Brain microvascular endothelial cell (primary cell): ENCODE results near the gene CDC42SE1.

Source experiments
- DNase-seq: peaks from one replicate; pipeline ENCODE4 v3.0.0-alpha.2; 2020
- H3K27ac ChIP-seq: fragments of 250-450 bp; sonication (Bioruptor Pico); 2 replicates; pipeline ENCODE4 v1.5.1; 2020; ENCODE audit warnings: mild to moderate bottlenecking, moderate library complexity
- H3K27me3 ChIP-seq: fragments of 250-450 bp; sonication (Bioruptor Pico); replicated peaks from 2 replicates; pipeline ENCODE4 v1.5.1; 2020; ENCODE audit warnings: mild to moderate bottlenecking
- H3K36me3 ChIP-seq: fragments of 250-450 bp; sonication (Bioruptor Pico); replicated peaks from 2 replicates; pipeline ENCODE4 v1.5.1; 2020; ENCODE audit warnings: mild to moderate bottlenecking
- H3K4me3 ChIP-seq: 2 replicates; pipeline ENCODE4 v1.5.1; 2011; ENCODE audit warnings: low read depth, mild to moderate bottlenecking, control low read depth, low read length, moderate library complexity
- CTCF ChIP-seq: IDR thresholded peaks from 2 replicates; pipeline ENCODE4 v1.5.1; 2011; ENCODE audit warnings: low read depth, mild to moderate bottlenecking, moderate library complexity, low read length, control low read depth, inconsistent platforms; ENCODE audit errors: missing control alignments
- in situ Hi-C: cut with HindIII; loops from 2 replicates; pipeline ENCODE4 v1.10.0; 2017; ENCODE audit warnings: low sequenced_read_pairs, low pct_ligation_motif_present

Gene CDC42SE1

GRCh38 chr1:151007853-151008243, 51.6 kb downstream of the CDC42SE1 start:
- in situ Hi-C loops, result no loop called here
- H3K27me3 ChIP-seq, result no peaks in the 10 kb centered on the region
- H3K36me3 ChIP-seq, result no peaks in the 10 kb centered on the region
- no peak for DNase-seq
- H3K4me3 ChIP-seq, result peak overlapping the region; percentile 94
- H3K27ac ChIP-seq, result peak overlapping the region; percentile 87
- TF ChIP-seq CTCF, result no peak

- peak within 1 kb of the TSS; percentile 87 for H3K27ac ChIP-seq
- H3K27me3 ChIP-seq, result no peaks in the 10 kb centered on the region
- in situ Hi-C loops, result no loop called here
- DNase-seq, result peak; percentile 80
- no peaks in the 10 kb centered on the region for H3K36me3 ChIP-seq
- peak; percentile 73 for TF ChIP-seq CTCF
- peak within 1 kb of the TSS; percentile 59 for H3K4me3 ChIP-seq
These were observed 52.9 kb downstream of the CDC42SE1 start, which contains the start of gene MINDY1 for GRCh38 chr1:151006327-151007052. Gene MINDY1, minus strand, starts transcription at chr1:151006902. Its CDS starts 4,285 bp downstream, at chr1:151002617.

GRCh38 chr1:151005729-151006319, 53.6 kb downstream of the CDC42SE1 start:
- in situ Hi-C loops, result no loop called here
- no peak overlapping the region for H3K27ac ChIP-seq
- DNase-seq, result no peak
- H3K4me3 ChIP-seq, result peak overlapping the region; percentile 59
- H3K27me3 ChIP-seq, result no peaks in the 10 kb centered on the region
- no peak for TF ChIP-seq CTCF
- no peaks in the 10 kb centered on the region for H3K36me3 ChIP-seq

GRCh38 chr1:151003180-151003579, 56.2 kb downstream of the CDC42SE1 start:
- in situ Hi-C loops, result no loop called here
- no peak overlapping the region for H3K27ac ChIP-seq
- TF ChIP-seq CTCF, result no peak
- no peak for DNase-seq
- H3K4me3 ChIP-seq, result no peak overlapping the region
- H3K27me3 ChIP-seq, result no peaks in the 10 kb centered on the region
- H3K36me3 ChIP-seq, result no peaks in the 10 kb centered on the region

- Histone ChIP-seq H3K4me3 (no peak overlapping the region), H3K27ac (no peak overlapping the region), H3K36me3 (peaks cover 3% of the 10 kb centered on the region), H3K27me3 (no peaks in the 10 kb centered on the region)
- no peak for DNase-seq
- no peak for TF ChIP-seq CTCF
- in situ Hi-C loops, result no loop called here
These were observed 56.8 kb downstream of the CDC42SE1 start for GRCh38 chr1:151002611-151003010.
